HG02610 (cell line): ENCODE measurements around the gene WIPF1.

Source experiments
- ATAC-seq: cut with Tn5 transposase; IDR thresholded peaks from one replicate; pipeline ENCODE4 v1.9.1; 2021; ENCODE audit warnings: mild to moderate bottlenecking, moderate library complexity; ENCODE audit not compliant: unreplicated experiment

Gene WIPF1

DNA sequence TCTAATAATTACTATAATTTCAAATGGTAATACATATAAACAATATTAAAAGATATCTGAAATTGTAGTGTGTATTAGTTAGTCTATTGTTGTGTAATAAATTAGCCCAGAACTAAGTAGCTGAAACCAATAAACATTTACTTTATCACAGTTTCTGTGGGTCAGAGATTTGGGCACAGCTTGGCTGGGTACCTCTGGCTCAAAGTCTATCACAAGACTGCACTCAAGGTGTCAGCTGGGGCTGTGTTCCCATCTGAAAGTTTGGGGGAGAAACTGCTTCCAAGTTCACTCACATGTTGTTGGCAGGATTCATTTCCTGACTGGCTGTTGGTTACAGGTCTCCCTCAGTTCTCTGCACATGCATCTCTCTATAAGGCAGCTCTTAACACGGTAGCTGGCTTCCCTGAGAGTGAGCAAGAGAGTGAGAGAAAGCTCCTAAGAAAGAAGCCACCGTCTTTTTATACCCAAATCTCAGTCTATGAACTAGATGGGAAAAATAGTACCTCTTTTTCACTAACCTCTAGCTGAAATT is 25.6 kb upstream of the WIPF1 start:
- no peak for ATAC-seq

- ATAC-seq = no peak
Measured at GRCh38 chr2:174621323-174621722, 23.7 kb upstream of the WIPF1 start.

GRCh38 chr2:174618179-174618578 is 20.6 kb upstream of the WIPF1 start:
- no peak for ATAC-seq

DNA sequence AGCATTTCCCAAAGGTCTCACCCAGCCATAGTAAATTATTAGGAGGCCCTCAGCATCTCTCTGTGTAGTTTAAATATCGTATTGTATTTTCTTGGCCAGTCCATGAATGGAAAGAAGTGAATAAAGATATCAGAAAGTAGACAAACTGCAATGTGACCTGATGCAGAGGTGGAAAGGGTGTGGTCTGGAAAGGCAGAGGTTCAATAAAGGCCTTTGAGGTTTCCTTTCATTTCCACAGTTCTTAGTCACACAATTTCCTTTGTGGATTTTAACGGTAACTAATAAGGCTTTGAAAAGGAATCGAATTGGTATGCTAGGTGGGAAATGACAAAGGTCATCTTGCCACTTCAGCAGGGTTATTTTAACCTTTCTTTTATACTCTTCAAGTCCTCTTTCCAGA is 20.1 kb upstream of the WIPF1 start:
- no peak for ATAC-seq

DNA sequence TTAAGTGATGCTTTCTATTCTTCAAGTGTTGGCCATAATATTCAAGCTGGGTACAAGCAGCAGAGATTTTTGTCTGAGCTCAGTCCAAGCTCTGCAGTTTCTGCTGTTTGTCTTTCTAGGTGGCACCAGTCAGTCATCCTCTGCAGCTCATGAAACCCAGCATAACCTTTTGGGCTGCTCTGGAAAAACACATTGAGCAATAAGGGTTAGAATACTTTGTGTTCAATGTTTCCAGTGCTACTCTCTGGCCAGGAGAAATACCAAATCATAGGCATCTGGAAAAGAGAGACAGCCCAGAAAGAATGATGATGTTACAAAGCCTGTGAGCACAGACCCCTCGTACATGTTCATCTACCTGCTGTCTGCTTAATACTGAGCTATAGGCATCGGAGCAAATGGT is 19.5 kb upstream of the WIPF1 start:
- ATAC-seq = no peak

- peak; percentile 61 for ATAC-seq
Measured at GRCh38 chr2:174615871-174616436, 18.4 kb upstream of the WIPF1 start.

- no peak for ATAC-seq
Measured at GRCh38 chr2:174614261-174614660, 16.7 kb upstream of the WIPF1 start.

- no peak for ATAC-seq
Measured at GRCh38 chr2:174613531-174613930, 15.9 kb upstream of the WIPF1 start.

- no peak for ATAC-seq
Measured at GRCh38 chr2:174612970-174613369, 15.4 kb upstream of the WIPF1 start.

- no peak for ATAC-seq
Measured at GRCh38 chr2:174611854-174612253, 14.2 kb upstream of the WIPF1 start.

DNA sequence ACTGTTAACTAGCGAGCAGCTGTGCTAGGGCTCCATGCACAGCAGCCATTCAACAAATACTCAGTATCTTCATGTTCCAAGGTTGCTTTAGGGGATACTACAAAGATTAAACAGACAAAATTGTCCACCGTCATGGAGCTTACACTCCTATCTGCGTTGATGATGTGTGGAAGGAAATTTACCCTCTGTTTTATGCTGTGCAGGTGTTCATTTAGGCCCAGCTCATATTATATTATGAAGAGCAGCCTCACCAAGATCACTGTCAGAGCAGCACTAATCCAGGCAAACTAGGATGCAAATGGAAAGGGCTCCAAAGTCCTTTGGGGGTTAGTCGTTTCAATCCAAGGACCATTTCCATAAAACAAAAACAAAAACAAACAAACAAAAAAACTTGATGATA is 13.4 kb upstream of the WIPF1 start:
- ATAC-seq = no peak

GRCh38 chr2:174610243-174610995 is 12.8 kb upstream of the WIPF1 start:
- no peak for ATAC-seq

- ATAC-seq = no peak
Measured at GRCh38 chr2:174609261-174609660, 11.7 kb upstream of the WIPF1 start.

GRCh38 chr2:174608866-174609214 is 11.2 kb upstream of the WIPF1 start:
- ATAC-seq = peak; percentile 63

DNA sequence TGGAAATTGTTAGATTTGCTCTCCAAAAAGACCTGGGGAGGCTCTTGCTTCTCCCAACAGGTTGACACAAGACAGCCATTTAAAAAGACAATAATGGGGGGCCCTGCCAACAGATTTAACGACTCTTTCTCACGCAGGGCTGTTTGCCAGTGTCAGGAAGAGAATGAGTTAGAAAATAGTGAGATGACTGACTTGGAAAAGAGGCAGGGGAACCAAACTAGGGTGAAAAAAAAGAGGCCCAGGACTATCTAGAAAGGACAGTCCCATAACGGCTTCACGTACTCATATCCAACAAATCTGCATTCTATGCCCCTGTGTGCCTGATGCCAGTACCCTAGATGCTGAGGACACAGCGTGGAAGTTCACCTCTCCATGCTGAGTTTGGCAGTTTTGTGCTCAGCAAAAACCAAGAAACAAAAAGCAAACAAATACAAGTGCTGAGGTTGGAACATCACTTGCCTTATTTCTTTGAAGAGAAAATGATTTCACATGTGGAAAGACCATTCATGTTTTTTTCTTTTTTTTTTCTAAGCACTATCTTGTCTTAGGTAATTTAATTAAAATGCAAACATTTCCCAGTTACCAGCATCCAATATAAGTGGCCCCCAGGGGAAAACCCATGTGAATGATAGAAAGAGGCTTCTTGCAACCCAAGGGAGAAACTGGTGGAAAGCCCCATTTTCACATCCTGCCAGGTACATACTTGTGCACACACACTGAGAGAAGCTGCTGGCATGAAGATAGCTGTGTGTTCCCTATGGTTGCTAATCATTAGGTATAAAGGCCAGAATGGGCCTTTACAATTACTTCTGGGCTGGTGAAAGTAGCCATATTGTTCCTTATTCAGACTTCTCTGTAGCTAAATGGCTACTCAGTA is 10.6 kb upstream of the WIPF1 start:
- ATAC-seq = peak; percentile 76

DNA sequence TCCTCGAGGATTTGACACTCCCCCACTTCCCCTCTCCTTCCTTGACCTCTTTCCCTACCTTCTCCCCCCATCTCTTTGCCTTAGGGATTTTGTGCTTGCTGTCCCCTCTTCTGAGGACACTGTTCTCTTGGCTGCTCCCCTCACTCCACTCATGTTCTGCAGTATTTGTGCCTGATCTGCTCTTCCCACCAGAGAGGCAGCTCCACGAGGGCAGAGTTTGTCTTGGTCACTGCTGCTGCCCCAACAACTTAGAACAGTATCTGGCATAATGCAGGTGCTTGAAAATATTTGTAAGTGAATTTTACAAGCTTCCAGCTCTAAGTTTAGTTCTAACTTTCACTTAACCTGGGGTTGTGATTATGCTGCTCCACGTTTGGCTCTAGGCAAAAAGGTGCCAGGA is 10.0 kb upstream of the WIPF1 start:
- no peak for ATAC-seq

DNA sequence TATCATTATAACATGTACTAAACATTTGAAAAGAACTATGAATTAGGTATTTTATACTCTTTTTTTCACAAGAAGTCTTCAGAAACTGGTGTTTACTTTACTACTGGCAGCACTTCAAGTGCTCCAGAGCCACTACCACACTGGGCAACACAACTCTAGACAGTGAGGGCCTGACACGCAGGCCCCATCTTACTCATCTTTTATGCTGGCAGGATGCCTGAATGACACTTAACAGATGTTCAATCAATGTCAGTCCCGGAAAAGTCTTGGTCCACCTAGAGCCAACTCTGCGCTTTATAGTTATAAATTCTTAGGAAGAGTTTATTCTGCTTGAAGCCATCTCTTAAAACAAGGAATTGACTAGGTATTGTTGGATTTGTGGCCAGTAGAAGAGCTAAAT is 8.7 kb upstream of the WIPF1 start:
- peak; percentile 33 for ATAC-seq

GRCh38 chr2:174605687-174606086 is 8.1 kb upstream of the WIPF1 start:
- no peak for ATAC-seq

GRCh38 chr2:174603280-174603679 is 5.7 kb upstream of the WIPF1 start:
- peak; percentile 27 for ATAC-seq

- ATAC-seq = no peak
Measured at GRCh38 chr2:174602745-174603144, 5.1 kb upstream of the WIPF1 start.

GRCh38 chr2:174600349-174600748 is 2.7 kb upstream of the WIPF1 start:
- ATAC-seq = peak; percentile 34
